H1 (cell line): Measurements from ENCODE around the gene ZNF791. TPM values are rescaled to one million over a fixed set of nuclear protein-coding genes. Genes with fewer than 3 reads are reported as not detected.

Experiments
- CTCF ChIA-PET: fragments of 300-600 bp; sonication (Branson Sonifier 250); formaldehyde crosslinking; loops from one replicate; lab custom pipeline; 2021; ENCODE audit not compliant: partially characterized antibody; lab: Charles Lee
- POLR2A ChIA-PET: fragments of 300-600 bp; sonication (Branson Sonifier 250); formaldehyde crosslinking; loops from one replicate; lab custom pipeline; 2021; ENCODE audit warnings: inconsistent platforms; ENCODE audit not compliant: partially characterized antibody; lab: Charles Lee
- DNase-seq, 2 experiments: peaks; one replicate each; pipeline versions ENCODE4 v3.0.0 to v3.0.0-alpha.2; 2010 to 2022; ENCODE audit warnings: low spot score in 2 of 2, low read depth in 1 of 2, mixed read lengths in 1 of 2
- FAIRE-seq: peaks from 2 replicates; lab custom pipeline; 2011; peaks lifted over from hg19 to GRCh38; lab: Jason Lieb, UNC
- H2AFZ ChIP-seq: 2 replicates; pipeline ENCODE4 v1.8.1; 2012; ENCODE audit warnings: low read length, inconsistent platforms
- H2AK5ac ChIP-seq: 2 replicates; pipeline ENCODE4 v1.6.1; 2013; ENCODE audit warnings: low read depth, low read length
- H2BK120ac ChIP-seq: replicated peaks from 2 replicates; pipeline ENCODE3; 2013; ENCODE audit warnings: low read depth, low read length, inconsistent platforms
- H2BK12ac ChIP-seq: 2 replicates; pipeline ENCODE4 v1.6.1; 2013; ENCODE audit warnings: low read depth, low read length
- H2BK15ac ChIP-seq: 2 replicates; pipeline ENCODE4 v1.6.1; 2013; ENCODE audit warnings: low read length
- H2BK20ac ChIP-seq: 2 replicates; pipeline ENCODE4 v1.6.1; 2013; ENCODE audit warnings: low read length
- H2BK5ac ChIP-seq: 2 replicates; pipeline ENCODE4 v1.6.1; 2013; ENCODE audit warnings: low read depth, low read length
- H3K14ac ChIP-seq: 2 replicates; pipeline ENCODE4 v1.6.1; 2013; ENCODE audit warnings: inconsistent platforms; ENCODE audit not compliant: insufficient read length
- H3K18ac ChIP-seq: 2 replicates; pipeline ENCODE4 v1.6.1; 2013; ENCODE audit warnings: low read length; ENCODE audit errors: extremely low read depth
- H3K23ac ChIP-seq: 2 replicates; pipeline ENCODE4 v1.6.1; 2013; ENCODE audit warnings: inconsistent platforms; ENCODE audit not compliant: insufficient read length
- H3K23me2 ChIP-seq: 2 replicates; pipeline ENCODE4 v1.6.1; 2013; ENCODE audit warnings: low read depth, low read length
- H3K27ac ChIP-seq: 2 replicates; pipeline ENCODE4 v1.6.1; 2011; ENCODE audit warnings: low read depth, low read length, inconsistent platforms
- H3K27me3 ChIP-seq, 4 experiments: replicated peaks in 1 of 4; 1 replicate in 1 of 4; 2 replicates in 3 of 4; pipeline versions ENCODE4 v1.6.1 to v1.8.1; 2011 to 2013; ENCODE audit warnings: low read length in 3 of 4, mild to moderate bottlenecking in 3 of 4, inconsistent platforms in 2 of 4, mixed read lengths in 2 of 4, moderate library complexity in 1 of 4; ENCODE audit not compliant: control insufficient read depth in 3 of 4, insufficient read depth in 3 of 4; ENCODE audit errors: extremely low read depth in 1 of 4
- H3K36me3 ChIP-seq, 4 experiments: 2 replicates each; pipeline versions ENCODE4 v1.6.1 to v1.8.1; 2011 to 2013; ENCODE audit warnings: mild to moderate bottlenecking in 4 of 4, low read length in 3 of 4, moderate library complexity in 2 of 4, control low read depth in 1 of 4, inconsistent platforms in 1 of 4; ENCODE audit not compliant: insufficient read depth in 4 of 4, control insufficient read depth in 2 of 4
- H3K4ac ChIP-seq: replicated peaks from 2 replicates; pipeline ENCODE3; 2013; ENCODE audit warnings: low read length, low read depth, mixed read lengths, inconsistent platforms; ENCODE audit not compliant: insufficient read length
- H3K4me1 ChIP-seq, 4 experiments: replicated peaks in 1 of 4; 1 replicate in 1 of 4; 2 replicates in 3 of 4; pipeline versions ENCODE4 v1.6.1 to v1.8.1; 2011 to 2013; ENCODE audit warnings: low read length in 3 of 4, inconsistent platforms in 2 of 4, mixed read lengths in 1 of 4; ENCODE audit not compliant: insufficient read depth in 4 of 4, control insufficient read depth in 3 of 4
- H3K4me2 ChIP-seq, 2 experiments: 2 replicates each; pipeline versions ENCODE4 v1.6.1 to v1.8.1; 2011 to 2013; ENCODE audit warnings: low read depth in 2 of 2, low read length in 2 of 2, control low read depth in 1 of 2, inconsistent platforms in 1 of 2, mild to moderate bottlenecking in 1 of 2; ENCODE audit not compliant: insufficient read depth in 1 of 2
- H3K4me3 ChIP-seq, 4 experiments: fragments of 200-600, 300-600 bp in 1 of 4; sonication (generic), shearing (Covaris generic), sonication (Bioruptor Twin) in 1 of 4; 2 replicates each; pipeline versions ENCODE4 v1.5.1 to v1.8.1; 2011 to 2016; ENCODE audit warnings: low read length in 4 of 4, low read depth in 3 of 4, control low read depth in 2 of 4, inconsistent platforms in 2 of 4, mild to moderate bottlenecking in 2 of 4, mixed read lengths in 1 of 4, moderate library complexity in 1 of 4; ENCODE audit not compliant: insufficient read depth in 2 of 4; ENCODE audit errors: extremely low read depth in 1 of 4
- H3K56ac ChIP-seq: replicated peaks from 2 replicates; pipeline ENCODE3; 2013; ENCODE audit warnings: low read depth, mild to moderate bottlenecking, mixed read lengths, low read length, inconsistent platforms; ENCODE audit not compliant: insufficient read length
- H3K79me1 ChIP-seq: 2 replicates; pipeline ENCODE4 v1.6.1; 2013; ENCODE audit warnings: low read depth, low read length, control low read depth
- H3K79me2 ChIP-seq, 2 experiments: 2 replicates each; pipeline versions ENCODE4 v1.6.1 to v1.8.1; 2012 to 2013; ENCODE audit warnings: low read length in 2 of 2, mild to moderate bottlenecking in 2 of 2, inconsistent platforms in 1 of 2; ENCODE audit not compliant: insufficient read depth in 2 of 2, control insufficient read depth in 1 of 2
- H3K9ac ChIP-seq, 4 experiments: replicated peaks in 1 of 4; 1 replicate in 1 of 4; 2 replicates in 3 of 4; pipeline versions ENCODE4 v1.6.1 to v1.8.1; 2011 to 2013; ENCODE audit warnings: low read depth in 3 of 4, low read length in 3 of 4, control low read depth in 2 of 4, mild to moderate bottlenecking in 2 of 4, moderate library complexity in 2 of 4, inconsistent platforms in 1 of 4; ENCODE audit errors: extremely low read depth in 1 of 4
- H3K9me3 ChIP-seq, 2 experiments: 2 replicates each; pipeline versions ENCODE4 v1.6.1 to v1.8.1; 2012 to 2013; ENCODE audit warnings: mild to moderate bottlenecking in 2 of 2, moderate library complexity in 2 of 2, control low read depth in 1 of 2, inconsistent platforms in 1 of 2, low read depth in 1 of 2, low read length in 1 of 2, mixed read lengths in 1 of 2; ENCODE audit not compliant: insufficient read depth in 2 of 2
- H4K20me1 ChIP-seq, 2 experiments: replicated peaks in 1 of 2; 2 replicates each; pipeline versions ENCODE3 to v1.8.1; 2011 to 2013; ENCODE audit warnings: inconsistent platforms in 2 of 2, low read length in 2 of 2, mild to moderate bottlenecking in 1 of 2; ENCODE audit not compliant: insufficient read depth in 2 of 2, control insufficient read depth in 1 of 2
- H4K5ac ChIP-seq: 2 replicates; pipeline ENCODE4 v1.6.1; 2013; ENCODE audit warnings: low read length, low read depth, mixed read lengths, inconsistent platforms; ENCODE audit not compliant: insufficient read length
- H4K8ac ChIP-seq: 2 replicates; pipeline ENCODE4 v1.8.0; 2013; ENCODE audit warnings: mild to moderate bottlenecking, moderate library complexity, low read length, inconsistent platforms; ENCODE audit not compliant: insufficient read depth; ENCODE audit errors: extremely low read depth
- H4K91ac ChIP-seq: replicated peaks from 2 replicates; pipeline ENCODE3; 2013; ENCODE audit warnings: low read length, mixed read lengths, inconsistent platforms; ENCODE audit not compliant: insufficient read length
- BCL11A ChIP-seq, 2 experiments: IDR thresholded peaks; one replicate each; pipeline ENCODE4 v1.6.1; 2011; ENCODE audit warnings: low read depth in 2 of 2, low read length in 2 of 2, mild to moderate bottlenecking in 2 of 2
- CHD2 ChIP-seq: IDR thresholded peaks from 2 replicates; pipeline ENCODE4 v1.6.1; 2012; ENCODE audit warnings: low read length, improper control_type of control experiment
- CTCF ChIP-seq, 3 experiments: IDR thresholded peaks; 1 replicate in 2 of 3; 2 replicates in 1 of 3; pipeline versions ENCODE4 v1.5.1 to v1.6.1; 2011; ENCODE audit warnings: low read length in 3 of 3, mild to moderate bottlenecking in 3 of 3, inconsistent platforms in 2 of 3, low read depth in 1 of 3, moderate library complexity in 1 of 3; ENCODE audit not compliant: insufficient read depth in 1 of 3; ENCODE audit errors: control extremely low read depth in 1 of 3
- E2F6 ChIP-seq: IDR thresholded peaks from 2 replicates; pipeline ENCODE4 v1.6.1; 2012; ENCODE audit warnings: inconsistent platforms
- GABPA ChIP-seq: IDR thresholded peaks from 2 replicates; pipeline ENCODE4 v1.6.1; 2011; ENCODE audit warnings: mild to moderate bottlenecking, low read length, moderate library complexity, borderline replicate concordance; ENCODE audit not compliant: insufficient read depth
- RAD21 ChIP-seq, 2 experiments: IDR thresholded peaks in 1 of 2; conservative IDR thresholded peaks in 1 of 2; 2 replicates each; pipeline ENCODE4 v1.6.1; 2011; ENCODE audit warnings: low read depth in 2 of 2, low read length in 2 of 2, improper control_type of control experiment in 1 of 2, inconsistent platforms in 1 of 2, mild to moderate bottlenecking in 1 of 2, moderate library complexity in 1 of 2
- SUZ12 ChIP-seq: fragments of 200-600 bp; sonication (generic); IDR thresholded peaks from 2 replicates; pipeline ENCODE4 v1.6.1; 2012; ENCODE audit warnings: mild to moderate bottlenecking, inconsistent platforms, low read length, moderate library complexity, mixed read lengths
- WGBS, 2 experiments: shearing (Covaris generic) in 1 of 2; methylation state at CpG; one replicate each; pipeline versions ENCODE4 v1.1.6 to v1.1.7; 2013 to 2015; ENCODE audit warnings: low lambda C conversion rate in 2 of 2, mixed read lengths in 2 of 2, inconsistent platforms in 1 of 2, low coverage in 1 of 2, missing lambda C conversion rate in 1 of 2; ENCODE audit not compliant: insufficient replicate concordance in 2 of 2, insufficient coverage in 1 of 2, insufficient read length in 1 of 2; ENCODE audit errors: extremely low coverage in 1 of 2, missing lambda C conversion rate in 1 of 2; 5-methylcytosine and 5-hydroxymethylcytosine counted together
- polyA plus RNA-seq, 7 experiments: library from polyadenylated mRNA; depleted of rRNA in 3 of 7; stranded (reverse) in 5 of 7; unstranded in 2 of 7; fragments of >200 nt in 5 of 7; fragments of 200-250 nt in 2 of 7; gene quantifications; 1 replicate in 5 of 7; 2 replicates in 1 of 7; 4 replicates in 1 of 7; pipeline versions ENCODE4 v1.2.1 to v1.2.3, GENCODE V29; 2011 to 2013; ENCODE audit warnings: missing spikeins in 2 of 7, mixed read lengths in 2 of 7
- total RNA-seq: library from RNA; stranded (reverse); fragmentation: NEBNext Ultra II Directional; extraction: Animal tissue kit (Norgen Biotek cat#: 25700); gene quantifications from 2 replicates; pipeline ENCODE4 v1.2.1, GENCODE V29; 2021

Gene ZNF791
- total and polyA plus RNA-seq, 2 of the 8 experiments (the other 6 are each of a cell fraction or from before 2014, with no cell fraction given): 4.1 to 18.6 TPM

GRCh38 chr19:12564016-12564664 lies 46.6 kb upstream of the ZNF791 start:
- CTCF ChIA-PET: interaction anchor here (0.6 to 3.0 kb wide), 23 partner anchors 9 to 1936 kb away, joined by 3 to 14 read pairs (median 3); partner anchors contain the start of genes MAN2B1 and WDR83
- POLR2A ChIA-PET: interaction anchor here (0.5 kb wide), 1 partner anchor 22 kb away, joined by 4 read pairs; no protein-coding TSS in a partner anchor
- Histone ChIP-seq H3K79me1 (no peaks in the 10 kb centered on the region), H2BK12ac (no peak overlapping the region), H4K5ac (no peak overlapping the region), H4K91ac (no peak overlapping the region), H2BK15ac (no peak overlapping the region), H3K4me3 (no peak overlapping the region), H3K79me2 (no peaks in the 10 kb centered on the region), H3K27me3 (no peaks in the 10 kb centered on the region), H3K36me3 (no peaks in the 10 kb centered on the region), H4K20me1 (no peaks in the 10 kb centered on the region), H3K56ac (no peak overlapping the region), H3K27ac (no peak overlapping the region), H3K9me3 (no peaks in the 10 kb centered on the region), H3K4me1 (no peaks in the 10 kb centered on the region), H2AK5ac (no peak overlapping the region), H2AFZ (no peak overlapping the region), H2BK120ac (no peak overlapping the region), H3K18ac (no peak overlapping the region), H3K14ac (no peak overlapping the region), H3K23me2 (no peaks in the 10 kb centered on the region), H2BK20ac (no peak overlapping the region), H3K23ac (no peak overlapping the region), H2BK5ac (no peak overlapping the region), H3K4me2 (no peak overlapping the region), H4K8ac (no peak overlapping the region), H3K9ac (no peak overlapping the region), H3K4ac (no peak overlapping the region)
- WGBS, 2 experiments: 36% methylated on average over 19 of the region's 19 CpGs; no CpG with 5 or more reads in 1 of the 2 experiments
- peak; percentile 77 to 99 for DNase-seq
- TF ChIP-seq RAD21 (IDR thresholded peaks at IDR 0.05 in 1 of 2, conservative IDR thresholded peaks at IDR 0.05 in 1 of 2; ENCODE audit: low read depth in 2 of 2, low read length in 2 of 2) (peak; percentile 95 to 96), GABPA (peak; percentile 68; the same call in 1 of the 2 replicates), SUZ12 (no peak), CTCF (IDR thresholded peaks at IDR 0.05; ENCODE audit: control extremely low read depth in 1 of 3, insufficient read depth in 1 of 3, low read depth in 1 of 3, low read length in 3 of 3) (peak; percentile 94 to 99 (median 96)), E2F6 (no peak), BCL11A (IDR thresholded peaks at IDR 0.05; ENCODE audit: low read depth in 2 of 2, low read length in 2 of 2) (no peak), CHD2 (no peak)
- peak; percentile 93 for FAIRE-seq
